GM19463 (cell line): Measurements from ENCODE around the gene GKN1.
A peak's percentile ranks its signal among the peaks of the same experiment; 100 is the strongest.

Experiments
- ATAC-seq: cut with Tn5 transposase; IDR thresholded peaks from one replicate; pipeline ENCODE4 v1.9.1; 2021; ENCODE audit warnings: mild to moderate bottlenecking, moderate library complexity; ENCODE audit not compliant: unreplicated experiment

Gene GKN1

GRCh38 chr2:69001879-69002278, 27.4 kb downstream of the GKN1 start:
- no peak for ATAC-seq

- ATAC-seq: no peak
Measured at GRCh38 chr2:69003731-69004130, 29.3 kb downstream of the GKN1 start.

GRCh38 chr2:69007169-69007568, 32.7 kb downstream of the GKN1 start:
- no peak for ATAC-seq

- ATAC-seq: no peak
Measured at GRCh38 chr2:69007603-69008002, 33.2 kb downstream of the GKN1 start.

GRCh38 chr2:69010437-69011194, 36.2 kb downstream of the GKN1 start:
- no peak for ATAC-seq

GRCh38 chr2:69011611-69012157, 37.2 kb downstream of the GKN1 start:
- no peak for ATAC-seq

- ATAC-seq: peak; percentile 79
Measured at GRCh38 chr2:69012310-69013141, 38.1 kb downstream of the GKN1 start.

- no peak for ATAC-seq
Measured at GRCh38 chr2:69013142-69013839, 38.9 kb downstream of the GKN1 start, which contains the start of gene ANTXR1. ANTXR1 (plus strand) TSS chr2:69013179; CDS start chr2:69013500, 321 bp downstream.

GRCh38 chr2:69013840-69014821, 39.7 kb downstream of the GKN1 start:
- ATAC-seq: no peak

GRCh38 chr2:69017080-69017479, 42.6 kb downstream of the GKN1 start:
- ATAC-seq: no peak

GRCh38 chr2:69017835-69018234, 43.4 kb downstream of the GKN1 start:
- ATAC-seq: no peak

GRCh38 chr2:69018678-69019095, 44.3 kb downstream of the GKN1 start:
- ATAC-seq: no peak

GRCh38 chr2:69020496-69021426, 46.3 kb downstream of the GKN1 start:
- ATAC-seq: no peak

GRCh38 chr2:69021727-69022126, 47.3 kb downstream of the GKN1 start:
- no peak for ATAC-seq

- ATAC-seq: no peak
Measured at GRCh38 chr2:69022548-69022947, 48.1 kb downstream of the GKN1 start.

GRCh38 chr2:69023236-69023635, 48.8 kb downstream of the GKN1 start:
- ATAC-seq: no peak

GRCh38 chr2:69026026-69026425, 51.6 kb downstream of the GKN1 start:
- no peak for ATAC-seq

- ATAC-seq: no peak
Measured at GRCh38 chr2:69026691-69027459, 52.4 kb downstream of the GKN1 start.
